Fibroblast of lung (primary cell): ENCODE results near the gene CCDC57. TPM values are rescaled to one million over a fixed set of nuclear protein-coding genes. Genes with fewer than 3 reads are reported as not detected.

Experiments
- DNase-seq, 2 donors: peaks; one replicate each; pipeline versions ENCODE4 v3.0.0 to v3.0.0-alpha.2; 2010; ENCODE audit warnings: low read depth in 2 of 2
- H2AFZ ChIP-seq: 2 replicates; pipeline ENCODE4 v1.5.1; 2012; ENCODE audit warnings: low read length, control low read depth, inconsistent platforms
- H3K27ac ChIP-seq: 2 replicates; pipeline ENCODE4 v1.5.1; 2011; ENCODE audit warnings: low read length, control low read depth; ENCODE audit not compliant: insufficient read depth
- H3K27me3 ChIP-seq: 2 replicates; pipeline ENCODE4 v1.5.1; 2011; ENCODE audit warnings: mild to moderate bottlenecking, low read length; ENCODE audit not compliant: control insufficient read depth, insufficient read depth
- H3K36me3 ChIP-seq: 2 replicates; pipeline ENCODE4 v1.5.1; 2011; ENCODE audit warnings: low read length; ENCODE audit not compliant: control insufficient read depth, insufficient read depth
- H3K4me1 ChIP-seq: 2 replicates; pipeline ENCODE4 v1.5.1; 2011; ENCODE audit warnings: low read length; ENCODE audit not compliant: control insufficient read depth, insufficient read depth; ENCODE audit errors: extremely low read depth
- H3K4me2 ChIP-seq: 2 replicates; pipeline ENCODE4 v1.5.1; 2011; ENCODE audit warnings: low read length, control low read depth; ENCODE audit not compliant: insufficient read depth; ENCODE audit errors: extremely low read depth
- H3K4me3 ChIP-seq, 4 experiments: fragments of 200-600 bp in 1 of 4; sonication (generic) in 1 of 4; replicated peaks in 1 of 4; 2 replicates each; pipeline ENCODE4 v1.5.1; 2011 to 2016; ENCODE audit warnings: low read length in 4 of 4, low read depth in 3 of 4, mild to moderate bottlenecking in 3 of 4, control low read depth in 2 of 4, inconsistent platforms in 1 of 4, mixed read lengths in 1 of 4; ENCODE audit not compliant: insufficient read depth in 1 of 4; ENCODE audit errors: control extremely low read depth in 1 of 4
- H3K79me2 ChIP-seq: 2 replicates; pipeline ENCODE4 v1.5.1; 2012; ENCODE audit warnings: mild to moderate bottlenecking, low read length, inconsistent platforms; ENCODE audit not compliant: control insufficient read depth, insufficient read depth
- H3K9ac ChIP-seq: 2 replicates; pipeline ENCODE4 v1.5.1; 2011; ENCODE audit warnings: mild to moderate bottlenecking, low read length, control low read depth; ENCODE audit not compliant: insufficient read depth
- H3K9me3 ChIP-seq: 2 replicates; pipeline ENCODE4 v1.5.1; 2012; ENCODE audit warnings: low read depth, low read length; ENCODE audit not compliant: control insufficient read depth, insufficient read depth
- H4K20me1 ChIP-seq: 2 replicates; pipeline ENCODE4 v1.5.1; 2011; ENCODE audit warnings: low read length; ENCODE audit not compliant: control insufficient read depth, insufficient read depth; ENCODE audit errors: extremely low read depth
- EZH2 ChIP-seq: IDR thresholded peaks from 2 replicates; pipeline ENCODE4 v1.5.1; 2012; ENCODE audit warnings: low read length, control low read depth, mild to moderate bottlenecking; ENCODE audit errors: missing control alignments
- polyA plus RNA-seq, 2 donors: library from polyadenylated mRNA; depleted of rRNA in 1 of 2; stranded (reverse) in 1 of 2; unstranded in 1 of 2; fragments of >200 nt; gene quantifications; 2 replicates each; pipeline ENCODE4 v1.2.1, GENCODE V29; 2011 to 2012; ENCODE audit warnings: missing spikeins in 1 of 2
- total RNA-seq: library from RNA; depleted of rRNA; stranded (reverse); fragments of >200 nt; gene quantifications from 2 replicates; pipeline ENCODE4 v1.2.1, GENCODE V29; 2014
- TF ChIP-seq, protein P1 (sequence below), 2 donors: IDR thresholded peaks in 1 of 2; conservative IDR thresholded peaks in 1 of 2; 1 replicate in 1 of 2; 2 replicates in 1 of 2; pipeline ENCODE4 v1.5.1; 2011 to 2012; ENCODE audit warnings: low read length in 2 of 2, control low read depth in 1 of 2, inconsistent platforms in 1 of 2, low read depth in 1 of 2, mild to moderate bottlenecking in 1 of 2

The CCDC57 gene
- total and polyA plus RNA-seq, 2 donors (not counting 1 experiment from before 2014, with no cell fraction given): 7.1 to 10.1 TPM

DNA sequence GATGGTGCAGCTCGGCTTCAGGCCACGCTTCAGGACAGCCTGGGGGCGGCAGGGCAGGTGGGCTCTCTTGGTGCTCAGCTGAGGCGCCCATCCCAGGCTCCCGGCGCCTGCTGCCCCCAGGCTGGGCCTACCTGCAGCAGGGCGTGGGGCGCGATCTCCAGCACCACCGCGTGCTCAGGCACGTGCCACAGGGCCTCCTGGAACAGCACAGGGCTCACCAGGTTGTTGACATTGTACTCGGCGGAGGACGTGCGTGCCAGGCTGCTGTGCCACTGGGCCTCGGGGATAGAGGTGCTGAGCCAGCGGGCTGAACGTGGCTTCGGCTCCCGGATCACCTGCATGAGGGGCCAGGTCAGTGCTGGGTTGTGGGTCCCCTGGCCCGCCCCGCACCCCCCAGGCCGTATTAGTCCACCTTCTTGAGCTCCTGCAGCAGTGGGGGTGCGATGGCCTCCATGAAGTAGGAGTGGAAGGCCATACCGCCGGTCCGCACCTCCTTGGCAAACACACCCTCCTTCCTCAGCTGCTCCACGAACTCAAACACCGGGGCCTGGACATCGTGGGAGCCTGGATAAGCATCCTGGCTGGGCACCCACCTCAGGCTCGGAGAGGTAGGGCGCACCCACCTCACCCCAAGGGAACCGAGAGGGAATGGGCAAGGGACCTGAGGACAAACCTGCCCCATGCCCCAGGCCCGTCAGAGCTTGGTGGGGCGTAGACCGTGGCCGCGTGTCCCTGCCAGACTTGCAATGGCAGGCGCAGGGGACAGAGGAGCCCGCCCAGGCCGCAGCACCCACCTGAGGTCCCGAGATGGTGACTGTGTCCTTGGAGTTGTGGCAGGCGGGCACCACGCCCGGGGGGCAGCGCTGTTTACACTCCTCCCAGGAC lies 123.6 kb downstream of the CCDC57 start:
- H3K4me1 ChIP-seq: no peaks in the 10 kb centered on the region
- H2AFZ ChIP-seq: no peak overlapping the region
- TF ChIP-seq, protein P1, sequence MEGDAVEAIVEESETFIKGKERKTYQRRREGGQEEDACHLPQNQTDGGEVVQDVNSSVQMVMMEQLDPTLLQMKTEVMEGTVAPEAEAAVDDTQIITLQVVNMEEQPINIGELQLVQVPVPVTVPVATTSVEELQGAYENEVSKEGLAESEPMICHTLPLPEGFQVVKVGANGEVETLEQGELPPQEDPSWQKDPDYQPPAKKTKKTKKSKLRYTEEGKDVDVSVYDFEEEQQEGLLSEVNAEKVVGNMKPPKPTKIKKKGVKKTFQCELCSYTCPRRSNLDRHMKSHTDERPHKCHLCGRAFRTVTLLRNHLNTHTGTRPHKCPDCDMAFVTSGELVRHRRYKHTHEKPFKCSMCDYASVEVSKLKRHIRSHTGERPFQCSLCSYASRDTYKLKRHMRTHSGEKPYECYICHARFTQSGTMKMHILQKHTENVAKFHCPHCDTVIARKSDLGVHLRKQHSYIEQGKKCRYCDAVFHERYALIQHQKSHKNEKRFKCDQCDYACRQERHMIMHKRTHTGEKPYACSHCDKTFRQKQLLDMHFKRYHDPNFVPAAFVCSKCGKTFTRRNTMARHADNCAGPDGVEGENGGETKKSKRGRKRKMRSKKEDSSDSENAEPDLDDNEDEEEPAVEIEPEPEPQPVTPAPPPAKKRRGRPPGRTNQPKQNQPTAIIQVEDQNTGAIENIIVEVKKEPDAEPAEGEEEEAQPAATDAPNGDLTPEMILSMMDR (conservative IDR thresholded peaks at IDR 0.05 in 1 of 2, IDR thresholded peaks at IDR 0.05 in 1 of 2; ENCODE audit: low read depth in 1 of 2, low read length in 2 of 2): no peak
- no peak for TF ChIP-seq EZH2
- H3K9me3 ChIP-seq: no peaks in the 10 kb centered on the region
- no peaks in the 10 kb centered on the region for H4K20me1 ChIP-seq
- H3K27me3 ChIP-seq: no peaks in the 10 kb centered on the region
- H3K9ac ChIP-seq: no peak overlapping the region
- no peak overlapping the region for H3K4me2 ChIP-seq
- H3K4me3 ChIP-seq: no peak overlapping the region
- DNase-seq: no peak
- peaks cover 79% of the 10 kb centered on the region for H3K36me3 ChIP-seq
- no peak overlapping the region for H3K27ac ChIP-seq
- H3K79me2 ChIP-seq: peaks cover 17% of the 10 kb centered on the region

DNA sequence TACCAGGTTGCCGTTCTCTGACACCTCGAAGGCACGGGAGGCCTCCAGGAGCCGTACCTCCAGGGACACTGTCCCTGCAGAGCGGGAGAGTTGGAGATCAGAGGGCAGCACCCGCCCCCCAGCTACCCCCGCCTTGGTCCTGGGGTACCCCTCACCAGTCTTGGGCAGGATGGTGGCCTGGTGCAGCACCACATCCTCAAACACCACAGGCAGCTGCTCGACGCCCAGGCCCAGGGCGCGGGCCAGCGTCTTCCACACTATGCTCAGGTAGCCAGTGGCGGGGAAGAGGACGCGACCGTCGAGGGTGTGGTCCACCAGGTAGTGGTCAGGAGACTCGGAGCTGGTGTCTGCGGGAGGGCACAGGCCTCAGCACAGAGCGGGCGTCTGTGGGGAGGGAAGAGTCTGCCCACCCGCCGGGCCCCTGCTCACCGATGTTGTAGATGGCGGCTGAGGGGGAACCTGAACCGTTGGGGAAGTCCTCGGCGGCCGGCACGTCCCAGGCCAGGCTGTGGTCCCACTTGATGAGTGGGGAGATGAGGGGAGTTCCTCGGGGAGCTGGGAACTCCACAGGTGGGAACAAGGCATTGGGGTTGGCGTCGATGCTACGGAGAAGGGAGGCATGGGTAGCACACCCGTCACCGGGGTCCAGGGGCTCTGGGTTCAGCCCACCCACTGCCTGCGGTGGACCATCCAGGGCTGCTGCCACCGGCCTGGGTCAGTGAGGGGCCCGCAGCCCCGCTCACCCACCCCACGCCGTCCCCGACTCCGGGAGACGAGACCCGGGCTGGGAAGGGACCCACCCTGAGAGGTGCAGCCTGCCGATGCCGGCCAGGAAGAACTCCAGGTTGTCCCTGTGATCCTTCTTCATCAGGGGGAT lies 124.4 kb downstream of the CCDC57 start:
- Histone ChIP-seq H3K9me3 (no peaks in the 10 kb centered on the region), H3K4me3 (no peak overlapping the region), H3K4me2 (no peak overlapping the region), H2AFZ (no peak overlapping the region), H4K20me1 (no peaks in the 10 kb centered on the region), H3K27me3 (no peaks in the 10 kb centered on the region), H3K79me2 (peaks cover 9% of the 10 kb centered on the region), H3K27ac (no peak overlapping the region), H3K4me1 (no peaks in the 10 kb centered on the region), H3K9ac (no peak overlapping the region), H3K36me3 (peaks cover 80% of the 10 kb centered on the region)
- no peak for DNase-seq
- TF ChIP-seq, protein P1 (conservative IDR thresholded peaks at IDR 0.05 in 1 of 2, IDR thresholded peaks at IDR 0.05 in 1 of 2; ENCODE audit: low read depth in 1 of 2, low read length in 2 of 2): no peak
- TF ChIP-seq EZH2: no peak
